ENCODE measurements around the gene HERC5.
"Not testable (repeated sequence)": the region's sequence is repeated elsewhere in the genome, so short reads cannot be mapped to it uniquely, and the experiment has no call there.

The HERC5 gene

DNA sequence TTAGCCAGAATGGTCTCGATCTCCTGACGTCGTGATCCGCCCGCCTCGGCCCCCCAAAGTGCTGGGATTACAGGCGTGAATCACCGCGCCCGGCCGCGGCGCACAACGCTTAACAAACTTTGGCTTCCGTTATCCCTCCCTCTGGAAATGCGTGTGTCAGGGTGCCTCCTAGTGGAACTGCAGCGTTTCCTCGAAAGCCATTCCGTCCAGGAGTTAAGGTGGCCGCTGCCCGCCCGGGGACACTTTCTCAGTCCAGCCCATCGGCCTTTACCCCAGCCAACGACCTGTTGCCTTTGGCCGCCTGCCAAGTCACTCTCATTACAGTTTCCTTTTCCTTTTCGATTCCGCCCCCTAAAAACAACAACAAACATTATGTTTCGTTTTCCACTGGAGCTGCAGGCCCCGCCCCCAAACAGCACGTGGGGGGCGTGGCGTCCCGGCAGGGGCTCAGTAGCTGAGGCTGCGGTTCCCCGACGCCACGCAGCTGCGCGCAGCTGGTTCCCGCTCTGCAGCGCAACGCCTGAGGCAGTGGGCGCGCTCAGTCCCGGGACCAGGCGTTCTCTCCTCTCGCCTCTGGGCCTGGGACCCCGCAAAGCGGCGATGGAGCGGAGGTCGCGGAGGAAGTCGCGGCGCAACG lies at the start of gene HERC5:
TSS of gene HERC5 (plus strand) at position 450 of the 637 bp plus-strand sequence. CDS start at position 601, 151 bp downstream.
- no peak for DNase-seq

DNA sequence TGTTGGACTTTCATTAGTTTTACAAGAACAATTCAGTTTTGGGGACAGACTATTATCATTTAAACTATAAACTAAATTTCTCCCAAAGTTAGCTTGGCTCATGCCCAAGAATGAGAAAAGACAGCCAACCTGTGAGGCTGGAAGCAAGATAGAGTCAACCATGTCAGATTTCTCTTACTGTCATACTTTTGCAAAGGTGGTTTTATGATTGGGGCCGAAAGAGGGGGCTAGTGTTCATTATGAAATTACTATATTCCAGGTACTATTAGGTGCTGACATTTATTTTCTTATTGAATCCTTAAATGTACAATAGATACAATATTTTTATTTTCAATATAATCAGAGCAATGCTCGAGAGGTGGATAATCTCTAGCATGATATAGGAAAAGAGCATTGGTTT lies 47.7 kb upstream of the HERC5 start:
- DNase-seq = no peak

DNA sequence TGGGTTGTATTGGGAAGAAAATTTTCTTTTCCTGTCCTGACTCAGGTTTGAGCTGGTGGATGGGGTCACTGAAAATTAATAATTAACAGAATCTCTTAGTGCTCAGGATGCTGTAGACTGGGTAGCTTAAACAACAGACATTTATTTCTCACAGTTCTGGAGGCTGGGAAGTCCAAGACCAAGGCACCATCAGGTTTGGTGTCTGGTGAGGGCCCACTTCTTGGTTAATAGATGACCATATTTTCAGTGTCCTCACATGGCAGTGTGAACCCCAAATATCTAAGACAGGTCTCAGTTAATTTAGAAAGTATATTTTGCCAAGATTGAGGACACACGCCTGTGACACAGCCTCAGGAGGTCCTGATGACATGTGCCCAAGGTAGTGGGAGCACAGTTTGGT lies 47.1 kb upstream of the HERC5 start:
- DNase-seq = no peak

DNA sequence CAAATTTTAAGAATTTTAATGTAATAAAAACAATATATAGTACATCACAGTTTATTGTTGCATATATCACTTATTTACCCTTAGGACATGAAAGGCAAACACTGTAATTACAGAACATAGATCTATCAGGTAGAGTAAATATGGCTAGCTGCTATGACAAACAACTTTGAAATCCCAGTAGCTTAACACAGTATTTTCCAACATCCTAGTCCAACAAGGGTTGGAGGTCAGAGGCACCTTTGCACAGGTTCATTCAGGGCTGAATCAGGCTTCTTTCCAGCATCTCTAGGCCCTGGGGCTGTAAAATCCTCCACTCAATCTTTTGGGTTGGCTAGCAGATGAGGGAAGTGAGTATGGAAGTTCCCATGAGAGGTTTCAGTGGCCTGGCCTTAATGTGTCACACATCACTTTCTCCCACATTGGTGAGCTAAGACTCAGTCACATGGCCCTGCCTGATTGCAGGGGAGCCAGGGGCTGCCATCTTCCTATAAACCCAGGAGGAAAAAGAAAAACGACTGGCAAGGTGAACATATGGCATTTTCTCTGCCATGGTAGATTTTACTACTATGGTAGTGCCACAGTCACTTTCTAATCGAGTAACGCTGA lies 45.3 kb upstream of the HERC5 start:
- no peak for DNase-seq

DNA sequence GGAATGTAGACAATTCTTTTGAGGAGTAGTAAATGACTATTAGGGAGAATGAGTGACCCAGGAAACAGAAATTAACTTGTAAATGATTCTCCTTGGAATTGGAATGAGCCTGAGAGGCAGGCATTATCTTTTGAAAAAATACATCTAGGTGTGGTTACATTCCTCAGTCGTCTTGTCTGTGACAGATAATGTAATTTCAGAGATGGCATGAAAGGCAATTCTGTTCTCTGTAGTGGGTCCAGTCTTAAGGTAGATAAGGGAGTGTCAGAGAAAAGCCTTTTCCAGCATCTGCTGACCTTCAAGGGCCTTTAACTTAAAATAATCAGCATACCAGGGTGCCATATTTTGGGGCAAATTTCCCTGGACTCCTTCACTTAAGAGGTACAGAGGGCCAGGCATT lies 43.1 kb upstream of the HERC5 start:
- DNase-seq = no peak

DNA sequence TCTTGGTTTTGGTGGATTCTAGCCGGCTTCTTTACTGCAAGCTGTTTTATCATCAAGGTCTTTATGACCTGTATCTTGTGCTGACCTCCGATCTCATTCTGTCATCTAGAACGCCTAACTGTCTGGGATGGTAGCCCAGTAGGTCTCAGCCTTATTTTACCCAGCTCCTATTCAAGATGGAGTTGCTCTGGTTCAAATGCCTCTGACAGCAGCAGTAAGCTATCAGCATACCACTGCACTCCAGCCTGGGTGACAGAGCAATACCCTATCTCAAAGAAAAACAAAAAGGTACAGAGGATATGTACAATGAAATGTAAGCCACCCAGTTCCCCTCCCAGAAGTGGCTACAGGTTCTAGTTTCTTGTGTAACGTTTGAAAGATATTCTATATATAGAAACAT lies 42.2 kb upstream of the HERC5 start:
- DNase-seq = no peak

DNA sequence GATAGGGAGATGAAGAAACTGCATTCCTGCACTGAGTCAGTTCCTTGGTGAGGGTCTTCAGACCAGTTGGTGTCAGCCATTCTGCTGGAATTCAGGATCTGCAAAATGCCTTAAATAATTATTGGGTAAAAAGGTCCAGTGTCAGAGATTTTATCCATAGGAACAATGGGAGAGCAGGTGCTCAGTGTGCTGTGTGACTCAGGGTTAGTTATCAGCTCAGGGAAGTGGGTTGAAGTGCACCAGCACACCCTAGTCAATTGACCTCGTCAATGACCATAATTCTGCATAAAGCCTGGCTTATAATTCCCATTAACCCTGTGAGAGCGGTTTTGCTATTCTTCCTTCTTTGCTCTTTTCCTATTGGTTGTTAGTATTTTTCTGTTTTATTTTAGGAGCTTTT lies 40.9 kb upstream of the HERC5 start:
- DNase-seq = no peak

DNA sequence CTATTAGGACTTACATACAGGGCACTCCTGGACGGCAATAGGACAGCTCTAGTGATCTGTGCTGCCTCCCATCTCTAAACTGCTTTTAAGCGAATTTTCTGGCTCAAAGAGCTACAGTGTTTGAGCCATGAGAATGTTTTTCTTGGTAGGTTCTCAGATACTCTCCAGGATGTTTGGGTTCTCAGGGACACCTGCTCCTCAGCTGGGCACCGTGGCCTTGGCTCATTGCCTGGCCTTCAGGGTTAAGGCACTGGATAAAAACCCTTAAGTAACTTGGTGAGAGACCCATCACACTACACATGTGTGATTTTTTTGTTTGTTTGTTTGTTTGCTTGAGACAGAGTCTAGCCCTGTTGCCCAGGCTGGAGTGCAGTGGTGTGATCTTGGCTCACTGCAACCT lies 38.5 kb upstream of the HERC5 start:
- no peak for DNase-seq

DNA sequence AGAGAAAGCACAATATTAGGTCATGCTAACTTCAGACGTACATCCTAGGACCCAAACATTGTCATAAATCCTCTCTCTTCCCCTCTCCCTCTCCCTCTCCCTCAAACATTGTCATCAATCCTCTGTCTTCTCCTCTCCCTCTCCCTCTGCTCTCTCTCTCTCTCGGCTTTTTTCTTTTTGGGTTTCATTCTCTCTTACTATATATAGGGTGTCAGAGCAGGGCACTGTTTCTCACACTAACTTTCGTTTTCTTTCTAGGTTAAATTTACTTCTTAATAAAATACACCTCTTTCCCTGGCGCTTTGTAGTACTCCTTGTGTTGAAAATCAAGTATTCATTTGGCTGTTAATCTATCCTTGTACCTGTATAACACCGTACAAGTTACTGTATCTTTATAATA lies 37.0 kb upstream of the HERC5 start:
- DNase-seq = no peak

DNA sequence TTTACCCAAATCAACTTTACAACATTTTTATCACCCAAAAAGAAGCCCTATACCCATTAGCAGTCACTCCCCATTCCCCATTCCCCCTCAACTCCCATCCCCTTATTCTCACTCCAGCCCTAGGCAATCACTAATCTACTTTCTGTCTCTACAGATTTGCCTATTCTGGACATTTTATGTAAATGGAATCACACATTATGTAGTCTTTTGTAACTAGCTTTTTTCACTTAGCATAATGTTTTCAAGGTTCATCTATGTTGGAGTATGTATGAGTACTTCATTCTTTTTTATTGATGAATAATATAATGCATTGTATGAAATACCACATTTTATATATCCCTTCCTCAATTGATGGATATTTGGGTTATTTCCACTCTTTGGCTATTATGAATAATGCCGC lies 36.1 kb upstream of the HERC5 start:
- DNase-seq = no peak

DNA sequence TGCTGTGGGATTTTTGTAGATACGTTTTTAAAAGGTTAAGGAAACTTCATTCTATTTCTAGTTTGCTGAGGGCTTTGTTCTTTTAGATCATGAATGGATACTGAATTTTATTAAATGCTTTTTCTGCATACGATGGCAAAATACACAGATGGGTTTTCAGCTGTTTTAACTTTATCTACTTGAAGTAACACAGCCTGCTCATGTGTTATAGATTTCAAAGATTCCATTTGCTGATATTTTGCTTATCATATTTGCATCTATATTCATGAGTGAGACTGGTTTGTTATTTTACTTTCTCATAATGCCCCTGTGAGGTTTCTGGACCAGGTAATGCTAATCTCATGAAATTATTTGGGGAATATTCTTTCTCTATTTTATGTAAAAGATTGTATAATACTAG lies 34.5 kb upstream of the HERC5 start:
- no peak for DNase-seq

DNA sequence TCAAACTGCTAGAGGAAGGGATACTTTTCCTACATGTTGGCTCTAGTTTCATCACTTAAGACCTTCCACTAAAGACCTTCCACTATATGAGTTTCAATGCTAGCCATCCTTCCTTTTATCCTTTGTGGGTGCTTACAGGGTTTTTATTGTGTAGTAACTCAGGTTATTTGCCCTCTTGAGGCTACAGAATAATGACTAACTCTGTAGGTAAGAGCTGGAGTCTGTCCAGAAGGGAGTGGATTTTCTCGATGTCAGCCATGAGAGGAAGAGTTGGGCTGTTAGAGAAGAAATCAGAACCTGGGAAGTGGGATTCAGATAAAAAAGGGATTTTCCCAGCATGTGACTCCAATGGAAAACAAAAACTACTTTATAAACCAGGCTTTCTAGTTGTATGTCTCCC lies 27.5 kb upstream of the HERC5 start:
- DNase-seq = no peak

DNA sequence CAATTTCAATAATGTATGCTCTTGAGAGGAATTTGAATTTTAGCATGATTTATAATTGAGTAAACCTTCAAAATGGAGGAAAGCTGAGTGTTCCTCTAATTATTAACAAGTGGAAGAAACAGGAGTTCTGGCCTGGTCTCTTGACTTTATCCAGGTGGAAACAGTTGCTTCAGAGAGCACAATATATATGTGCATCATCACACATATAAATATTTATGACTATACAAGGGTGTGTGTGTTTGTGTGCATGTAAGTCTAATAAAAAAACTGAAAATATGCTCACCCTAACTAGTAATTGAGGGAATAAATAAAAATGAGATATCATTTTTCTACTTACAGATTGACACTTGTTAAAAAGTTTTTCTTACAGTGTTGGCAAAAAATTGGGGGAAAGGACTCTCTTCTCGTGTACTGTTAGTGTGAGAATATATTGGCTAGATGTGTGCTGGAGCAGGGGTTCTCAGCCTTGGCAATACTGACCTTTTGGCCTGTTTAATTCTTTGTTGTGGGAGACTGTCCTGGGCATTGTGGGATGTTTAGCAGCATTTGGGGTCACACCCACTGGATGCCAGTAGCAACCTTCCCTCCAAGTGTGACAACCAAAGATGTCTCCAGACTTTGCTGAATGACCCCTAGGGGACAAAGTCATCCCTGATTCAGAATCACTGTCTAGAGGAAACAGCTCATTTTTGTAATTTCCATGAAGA lies 20.8 kb upstream of the HERC5 start:
- DNase-seq = no peak

DNA sequence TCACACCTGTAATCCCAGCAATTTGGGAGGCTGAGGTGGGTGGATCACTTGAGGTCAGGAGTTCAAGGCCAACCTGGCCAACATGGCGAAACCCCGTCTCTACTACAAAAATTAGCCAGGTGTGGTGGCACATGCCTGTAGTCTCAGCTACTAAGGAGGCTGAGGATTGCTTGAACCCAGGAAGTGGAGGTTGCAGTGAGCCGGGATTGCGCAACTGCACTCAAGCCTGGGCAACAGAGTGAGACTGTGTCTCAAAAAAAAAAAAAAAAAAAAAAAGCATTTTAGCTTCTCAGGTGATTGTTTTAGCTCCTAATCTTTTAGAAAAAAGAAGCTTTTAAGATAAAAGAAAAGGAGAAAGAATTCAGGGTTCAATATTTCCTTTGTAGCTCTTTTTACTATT lies 19.0 kb upstream of the HERC5 start:
- DNase-seq = not testable (repeated sequence)

DNA sequence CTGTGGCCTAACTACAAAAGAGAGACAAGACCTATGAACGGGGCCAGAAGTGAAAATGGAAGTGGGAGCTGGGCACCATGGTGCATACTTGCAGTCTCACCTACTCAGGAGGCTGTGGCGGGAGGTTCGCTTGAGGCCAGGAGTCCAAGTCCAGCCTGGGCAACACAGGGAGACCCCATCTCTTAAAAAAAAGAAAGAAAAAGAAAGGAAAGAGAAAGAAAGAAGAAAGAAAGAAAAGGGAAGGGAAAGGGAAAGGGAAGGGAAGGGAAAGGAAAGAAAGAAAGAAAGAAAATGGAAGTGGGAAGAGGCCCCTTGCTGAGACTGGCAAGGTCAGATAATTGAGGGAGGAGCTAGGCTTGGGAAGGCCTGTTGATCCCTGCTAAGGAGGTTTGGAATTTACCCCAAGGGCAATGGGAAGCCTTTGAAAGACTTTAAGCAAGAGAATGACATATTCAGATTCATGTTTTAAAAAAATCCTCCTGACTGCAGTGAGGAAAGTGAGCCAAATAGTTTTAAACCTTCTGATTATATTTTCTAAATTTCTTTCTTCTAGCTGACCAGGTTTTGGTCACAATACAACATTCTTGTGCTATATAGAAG lies 17.7 kb upstream of the HERC5 start:
- DNase-seq = no peak

DNA sequence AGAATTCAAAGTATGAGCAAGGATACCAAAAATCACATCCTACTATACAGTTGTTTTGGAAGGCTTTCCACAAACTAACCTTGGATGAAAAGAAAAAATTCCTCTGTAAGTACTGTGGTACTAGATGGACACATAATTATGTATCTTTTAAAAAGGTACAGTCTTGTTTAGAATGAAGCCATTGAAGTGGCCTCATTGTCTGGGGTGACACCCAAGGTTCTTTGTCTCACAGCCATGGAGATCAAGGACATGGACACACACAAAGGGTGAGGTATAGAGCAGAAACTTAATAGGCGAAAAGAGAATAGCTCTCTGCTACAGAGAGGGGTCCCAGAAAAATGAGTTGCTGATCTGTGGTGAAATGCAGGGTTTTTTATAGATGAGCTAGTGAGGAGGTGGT lies 16.8 kb upstream of the HERC5 start:
- no peak for DNase-seq

DNA sequence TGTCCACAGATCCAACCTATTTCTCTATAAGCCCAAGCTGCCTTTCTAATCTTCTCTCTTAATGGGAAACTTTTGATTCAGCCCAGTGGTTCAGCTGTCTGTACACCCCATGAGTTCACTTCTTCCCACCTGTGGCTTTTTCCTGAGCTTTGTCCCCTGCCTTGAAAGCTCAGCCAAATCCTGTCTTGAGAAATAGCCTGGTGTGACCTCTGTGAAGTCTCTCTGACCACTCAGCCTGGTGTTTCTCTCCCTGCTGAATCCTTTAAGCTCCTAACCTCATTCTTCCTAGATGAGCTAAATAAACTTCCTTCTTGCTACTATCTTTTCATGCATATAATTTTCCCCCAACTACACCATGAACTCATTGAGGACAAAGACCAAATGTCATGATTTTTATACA lies 15.2 kb upstream of the HERC5 start:
- no peak for DNase-seq

DNA sequence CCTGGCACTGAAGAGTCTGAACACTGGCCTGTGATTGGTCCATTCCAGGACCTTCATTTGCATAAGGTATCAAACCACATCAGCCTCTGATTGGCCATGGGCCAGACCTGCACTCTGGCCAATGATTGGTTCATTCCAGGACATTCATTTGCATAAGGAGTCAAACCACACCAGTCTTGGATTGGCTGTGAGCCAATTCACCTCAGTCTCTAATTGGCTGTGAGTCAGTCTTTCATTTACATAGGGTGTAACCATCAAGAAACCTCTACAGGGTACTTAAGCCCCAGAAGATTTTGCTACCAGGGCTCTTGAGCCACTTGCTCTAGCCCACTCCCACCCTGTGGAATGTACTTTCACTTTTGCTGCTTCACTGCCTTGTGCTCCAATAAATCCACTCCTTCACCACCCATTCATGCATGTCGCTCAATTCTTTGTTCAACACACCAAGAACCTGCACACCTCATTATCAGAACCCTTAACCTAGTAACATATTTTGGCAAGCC lies 14.2 kb upstream of the HERC5 start:
- no peak for DNase-seq

DNA sequence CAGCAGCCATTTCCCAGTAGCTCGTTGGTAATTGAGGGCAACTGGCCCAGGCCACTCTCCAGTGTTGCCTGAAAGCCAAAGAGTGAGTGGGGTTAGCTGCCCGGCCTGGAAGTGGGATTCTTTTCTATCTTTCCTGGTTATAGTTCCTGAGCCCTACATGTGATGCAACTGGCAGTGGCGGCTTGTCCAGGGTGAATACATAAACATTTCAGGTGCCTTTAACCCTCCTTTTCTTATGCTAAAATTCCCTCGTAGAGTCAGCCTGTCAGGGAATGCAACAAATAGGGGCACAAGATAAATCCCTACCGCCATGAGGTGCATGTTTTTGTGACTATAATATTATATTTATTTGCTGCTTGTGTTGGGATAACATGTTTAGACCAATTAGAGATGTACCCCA lies 13.4 kb upstream of the HERC5 start:
- no peak for DNase-seq

DNA sequence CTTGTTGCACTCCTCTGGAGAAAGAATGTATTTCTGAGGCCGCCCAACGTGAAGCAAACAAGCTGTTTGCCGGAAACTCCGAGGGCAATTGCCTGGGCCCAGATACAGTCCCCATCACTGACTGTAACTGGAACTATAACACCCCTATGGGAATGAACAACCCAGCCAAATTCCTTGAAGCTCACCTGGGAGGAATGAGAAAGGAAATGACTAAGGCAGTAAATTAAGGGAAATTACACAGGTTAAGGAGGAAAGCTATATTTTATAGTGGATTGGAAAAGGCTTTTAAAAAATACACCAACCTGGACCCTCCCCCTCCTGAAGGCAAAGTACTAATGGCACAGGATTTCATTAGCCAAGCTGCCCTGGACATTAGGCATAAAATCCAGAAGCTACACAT lies 11.7 kb upstream of the HERC5 start:
- DNase-seq = no peak

DNA sequence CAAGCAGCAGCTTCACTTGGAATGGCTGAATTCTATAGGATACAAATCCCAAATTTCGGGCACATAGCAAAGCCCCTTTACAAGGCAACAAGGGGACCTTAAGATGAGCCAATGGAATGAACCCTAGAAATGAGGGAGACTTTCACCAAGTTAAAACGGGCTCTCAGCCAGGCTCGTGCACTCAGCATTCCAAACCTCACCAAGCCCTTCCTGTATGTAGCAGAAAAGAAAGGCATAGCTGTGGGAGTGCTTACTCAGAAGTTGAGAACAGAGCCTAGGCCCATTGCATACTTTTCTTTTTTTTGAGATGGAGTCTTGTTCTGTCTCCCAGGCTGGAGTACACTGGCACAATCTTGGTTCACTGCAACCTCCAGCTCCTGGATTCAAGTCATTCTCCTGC lies 10.8 kb upstream of the HERC5 start:
- no peak for DNase-seq

DNA sequence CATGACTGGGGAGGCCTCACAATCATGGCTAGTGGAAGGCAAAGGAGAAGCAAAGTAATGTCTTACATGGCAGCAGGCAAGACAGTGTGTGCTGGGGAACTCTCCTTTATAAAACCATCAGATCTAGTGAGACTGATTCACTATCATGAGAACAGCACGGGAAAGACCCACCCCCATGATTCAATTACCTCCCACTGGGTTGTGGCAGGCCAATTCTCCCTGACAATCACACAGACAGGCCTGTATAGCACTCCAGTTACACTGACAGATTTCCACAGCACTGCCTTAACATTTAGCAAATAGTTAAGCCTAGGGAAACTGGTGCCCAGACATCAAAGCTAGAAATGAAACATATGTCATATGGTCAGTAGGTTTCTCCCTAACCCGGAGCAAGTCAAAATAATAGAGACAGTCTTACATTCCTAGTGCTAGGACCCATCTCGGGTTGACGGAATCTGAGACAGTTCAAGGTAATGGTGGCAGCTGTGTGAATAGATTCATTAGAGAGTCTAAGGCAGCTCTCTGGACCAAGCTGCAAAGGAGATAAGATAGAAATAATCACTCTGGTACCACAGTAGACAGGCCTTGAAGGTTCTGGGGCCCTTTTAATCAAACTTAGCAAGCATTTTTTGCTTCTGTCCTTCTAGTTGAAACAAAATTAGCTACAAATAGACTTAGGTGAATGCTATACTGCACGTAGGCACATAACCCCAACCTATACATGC lies 9.4 kb upstream of the HERC5 start:
- no peak for DNase-seq

DNA sequence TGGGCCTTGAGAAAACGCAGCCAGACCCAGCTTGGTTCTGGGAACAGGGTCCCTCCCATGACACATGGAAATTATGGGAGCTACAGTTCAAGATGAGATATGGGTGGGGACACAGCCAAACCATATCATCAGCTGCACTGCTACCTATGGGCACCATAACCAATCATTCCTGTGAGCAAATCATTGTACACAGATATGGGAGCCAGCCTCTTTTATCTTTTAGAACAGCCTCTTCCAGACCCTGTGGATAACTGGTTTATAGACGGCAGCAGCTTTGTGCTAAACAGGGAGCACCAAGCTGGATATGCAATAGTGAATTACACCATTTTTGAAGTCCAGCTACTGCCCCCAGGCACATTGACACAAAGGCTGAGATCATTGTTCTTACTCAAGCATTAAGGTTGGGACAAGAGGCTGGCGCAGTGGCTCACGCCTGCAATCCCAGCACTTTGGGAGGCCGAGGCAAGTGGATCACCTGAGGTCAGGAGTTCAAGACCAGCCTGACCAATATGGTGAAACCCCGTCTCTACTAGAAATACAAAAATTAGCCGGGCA lies 8.6 kb upstream of the HERC5 start:
- not testable (repeated sequence) for DNase-seq

Measured in cerebellar nuclear complex (tissue), 1 donor.